Type B pancreatic cell (in vitro differentiated cells): Measurements from ENCODE around the gene MEF2C. TPM values are rescaled to one million over a fixed set of nuclear protein-coding genes. Genes with fewer than 3 reads are reported as not detected.

ENCODE experiments used
- DNase-seq: peaks from one replicate; pipeline ENCODE4 v3.0.0; 2021; ENCODE audit warnings: mixed read lengths; ENCODE audit not compliant: unreplicated experiment; ENCODE audit errors: extremely low spot score
- H3K27ac Mint-ChIP-seq: 2 replicates; pipeline ENCODE4 v1.8.0; 2021; ENCODE audit warnings: mild to moderate bottlenecking, mixed read lengths
- H3K27me3 Mint-ChIP-seq: 2 replicates; pipeline ENCODE4 v1.8.0; 2021; ENCODE audit warnings: mixed read lengths
- H3K36me3 Mint-ChIP-seq: 2 replicates; pipeline ENCODE4 v1.8.0; 2021; ENCODE audit warnings: mixed read lengths
- H3K4me1 Mint-ChIP-seq: one replicate; pipeline ENCODE4 v1.8.0; 2021; ENCODE audit warnings: mixed read lengths; ENCODE audit not compliant: unreplicated experiment
- H3K4me3 Mint-ChIP-seq: 2 replicates; pipeline ENCODE4 v1.8.0; 2021; ENCODE audit warnings: mild to moderate bottlenecking, mixed read lengths
- H3K9me3 Mint-ChIP-seq: 2 replicates; pipeline ENCODE4 v1.8.0; 2021; ENCODE audit warnings: mixed read lengths
- total RNA-seq: library from RNA; stranded (reverse); gene quantifications from 2 replicates; pipeline ENCODE4 v1.2.1, GENCODE V29; 2021; ENCODE audit warnings: low replicate concordance
- TF ChIP-seq, protein P1 (sequence below): fragments of 200-600 bp; sonication (generic); conservative IDR thresholded peaks from 2 replicates; pipeline ENCODE4 v1.5.0; 2021; ENCODE audit warnings: antibody characterized with exemption, mild to moderate bottlenecking

The MEF2C gene
- total RNA-seq, 1 donor from 2014 or later: 12.0 TPM

DNA sequence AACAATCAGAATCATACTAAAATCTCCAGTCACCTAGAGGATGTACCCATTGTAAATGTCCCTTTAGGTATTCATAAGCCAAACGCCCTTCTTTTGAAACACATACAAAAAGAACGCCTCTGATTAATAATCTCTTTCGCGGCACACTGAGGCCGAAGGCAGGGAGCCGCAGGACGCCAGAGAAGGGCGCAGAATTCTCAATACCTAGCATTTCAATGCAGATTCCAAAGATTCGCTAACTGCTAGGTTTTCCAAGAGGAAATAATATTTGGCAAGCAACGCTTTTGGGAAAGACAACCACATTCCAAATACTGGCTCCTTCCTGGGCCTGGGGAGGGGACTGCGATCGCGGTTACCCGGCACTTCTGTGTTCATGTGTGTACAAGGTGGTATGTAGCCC lies 203.3 kb downstream of the MEF2C start:
- Mint-ChIP-seq H3K27me3 (peaks cover 97% of the 10 kb centered on the region), H3K4me1 (peaks cover 11% of the 10 kb centered on the region), H3K9me3 (no peaks in the 10 kb centered on the region), H3K36me3 (no peaks in the 10 kb centered on the region), H3K4me3 (peak overlapping the region; percentile 46), H3K27ac (no peak overlapping the region)
- no peak for DNase-seq
- TF ChIP-seq, protein P1, sequence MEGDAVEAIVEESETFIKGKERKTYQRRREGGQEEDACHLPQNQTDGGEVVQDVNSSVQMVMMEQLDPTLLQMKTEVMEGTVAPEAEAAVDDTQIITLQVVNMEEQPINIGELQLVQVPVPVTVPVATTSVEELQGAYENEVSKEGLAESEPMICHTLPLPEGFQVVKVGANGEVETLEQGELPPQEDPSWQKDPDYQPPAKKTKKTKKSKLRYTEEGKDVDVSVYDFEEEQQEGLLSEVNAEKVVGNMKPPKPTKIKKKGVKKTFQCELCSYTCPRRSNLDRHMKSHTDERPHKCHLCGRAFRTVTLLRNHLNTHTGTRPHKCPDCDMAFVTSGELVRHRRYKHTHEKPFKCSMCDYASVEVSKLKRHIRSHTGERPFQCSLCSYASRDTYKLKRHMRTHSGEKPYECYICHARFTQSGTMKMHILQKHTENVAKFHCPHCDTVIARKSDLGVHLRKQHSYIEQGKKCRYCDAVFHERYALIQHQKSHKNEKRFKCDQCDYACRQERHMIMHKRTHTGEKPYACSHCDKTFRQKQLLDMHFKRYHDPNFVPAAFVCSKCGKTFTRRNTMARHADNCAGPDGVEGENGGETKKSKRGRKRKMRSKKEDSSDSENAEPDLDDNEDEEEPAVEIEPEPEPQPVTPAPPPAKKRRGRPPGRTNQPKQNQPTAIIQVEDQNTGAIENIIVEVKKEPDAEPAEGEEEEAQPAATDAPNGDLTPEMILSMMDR: no peak

DNA sequence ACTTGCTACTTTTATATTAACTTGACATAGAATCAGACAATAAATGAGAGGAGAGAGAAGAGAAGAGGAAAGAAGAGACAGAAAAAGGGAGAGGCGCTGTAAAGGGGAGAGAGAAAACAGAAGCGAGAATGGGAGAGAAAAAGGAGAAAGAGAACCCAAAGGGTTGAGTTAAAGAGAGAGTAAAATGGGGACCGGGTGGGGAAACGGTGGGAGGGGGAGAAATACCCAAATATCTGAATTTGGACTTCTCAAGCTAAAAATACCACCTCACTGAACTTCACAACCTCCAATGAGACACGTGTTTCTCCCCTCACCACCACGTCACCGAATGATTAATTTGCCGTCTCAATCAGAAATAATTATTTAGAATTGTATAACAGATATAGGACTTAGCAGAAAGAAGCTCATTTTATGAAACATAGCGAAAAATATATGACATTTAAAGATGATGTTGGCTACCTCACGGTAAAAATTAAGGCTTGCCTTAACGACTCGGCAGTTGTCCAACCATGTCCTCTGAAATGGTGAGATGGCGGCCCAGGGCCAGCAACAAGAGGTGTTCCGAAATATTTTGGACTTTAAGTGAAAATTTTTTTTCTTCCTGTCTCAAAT lies 204.1 kb downstream of the MEF2C start:
- Mint-ChIP-seq H3K4me1 (peaks cover 11% of the 10 kb centered on the region), H3K9me3 (no peaks in the 10 kb centered on the region), H3K27ac (no peak overlapping the region), H3K27me3 (peaks cover 97% of the 10 kb centered on the region), H3K4me3 (peak overlapping the region; percentile 52), H3K36me3 (no peaks in the 10 kb centered on the region)
- no peak for DNase-seq
- TF ChIP-seq, protein P1: no peak

DNA sequence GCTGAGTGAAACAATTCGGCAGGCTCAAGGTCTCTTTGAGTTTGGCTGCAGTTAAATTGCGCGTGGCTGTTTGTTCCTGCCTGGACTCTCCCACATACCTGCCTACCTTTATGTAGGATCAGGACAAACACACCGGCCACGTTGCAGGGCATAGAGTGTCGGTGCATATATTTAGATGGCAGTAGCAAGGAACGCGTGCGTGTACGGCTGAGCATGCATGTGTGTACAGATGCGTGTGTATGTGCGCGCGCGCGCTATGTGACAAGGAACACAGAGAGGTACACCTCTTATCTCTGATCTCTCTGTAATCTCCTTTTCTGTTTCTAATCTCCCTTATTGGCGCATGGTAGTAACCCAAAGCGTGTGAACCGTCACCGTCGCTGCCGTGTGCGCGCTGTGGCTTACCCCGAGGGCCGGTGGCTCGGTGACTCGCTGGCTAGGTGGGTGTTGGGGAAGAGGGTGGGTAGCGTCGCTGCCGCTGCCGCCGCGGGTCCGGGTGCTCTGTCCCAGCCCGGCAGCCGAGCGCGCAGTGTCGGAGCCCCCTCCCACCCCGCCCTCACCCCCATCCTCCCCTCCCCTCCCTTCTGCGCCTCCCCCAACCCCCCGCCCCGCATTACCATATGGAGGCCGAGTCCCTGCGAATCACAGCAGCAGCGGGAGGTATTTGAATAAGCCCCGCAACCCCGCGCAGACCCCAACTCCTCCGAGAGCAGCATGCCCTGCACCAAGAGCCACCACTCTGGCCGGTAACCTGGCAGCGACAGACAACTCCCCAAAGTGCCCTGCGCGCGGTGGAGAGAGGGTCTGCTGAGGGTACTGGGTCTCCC lies 204.8 kb downstream of the MEF2C start:
- Mint-ChIP-seq H3K36me3 (no peaks in the 10 kb centered on the region), H3K4me1 (peaks cover 11% of the 10 kb centered on the region), H3K27me3 (peaks cover 97% of the 10 kb centered on the region), H3K4me3 (peak overlapping the region; percentile 71), H3K9me3 (no peaks in the 10 kb centered on the region), H3K27ac (no peak overlapping the region)
- TF ChIP-seq, protein P1: no peak
- no peak for DNase-seq

DNA sequence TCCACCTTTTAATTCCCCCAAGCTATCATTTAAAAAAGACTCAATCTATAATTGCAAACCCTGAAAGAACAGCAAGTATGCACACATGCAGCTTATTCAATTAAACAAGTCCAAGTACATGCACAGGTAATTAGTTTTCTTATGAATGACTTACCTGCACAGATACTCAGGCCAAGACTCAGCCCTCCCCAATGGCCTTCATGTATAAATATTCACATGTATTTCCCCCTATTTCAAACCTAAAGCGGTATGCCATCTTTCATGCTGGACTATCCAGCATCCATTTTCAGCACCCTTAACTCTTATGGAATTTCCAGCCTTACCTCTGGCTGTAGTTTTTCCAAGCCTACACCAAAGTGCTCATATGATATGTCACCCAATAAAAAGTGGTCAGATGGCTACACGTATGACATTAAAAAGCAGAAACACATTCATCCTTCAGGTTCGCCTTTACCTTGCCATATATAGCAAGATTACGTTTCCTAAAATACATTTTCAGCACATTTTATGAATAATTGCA lies 205.5 kb downstream of the MEF2C start:
- no peak overlapping the region for H3K27ac Mint-ChIP-seq
- no peaks in the 10 kb centered on the region for H3K36me3 Mint-ChIP-seq
- H3K4me3 Mint-ChIP-seq: peak overlapping the region; percentile 42
- TF ChIP-seq, protein P1: no peak
- peaks cover 97% of the 10 kb centered on the region for H3K27me3 Mint-ChIP-seq
- no peak for DNase-seq
- peaks cover 11% of the 10 kb centered on the region for H3K4me1 Mint-ChIP-seq
- no peaks in the 10 kb centered on the region for H3K9me3 Mint-ChIP-seq

DNA sequence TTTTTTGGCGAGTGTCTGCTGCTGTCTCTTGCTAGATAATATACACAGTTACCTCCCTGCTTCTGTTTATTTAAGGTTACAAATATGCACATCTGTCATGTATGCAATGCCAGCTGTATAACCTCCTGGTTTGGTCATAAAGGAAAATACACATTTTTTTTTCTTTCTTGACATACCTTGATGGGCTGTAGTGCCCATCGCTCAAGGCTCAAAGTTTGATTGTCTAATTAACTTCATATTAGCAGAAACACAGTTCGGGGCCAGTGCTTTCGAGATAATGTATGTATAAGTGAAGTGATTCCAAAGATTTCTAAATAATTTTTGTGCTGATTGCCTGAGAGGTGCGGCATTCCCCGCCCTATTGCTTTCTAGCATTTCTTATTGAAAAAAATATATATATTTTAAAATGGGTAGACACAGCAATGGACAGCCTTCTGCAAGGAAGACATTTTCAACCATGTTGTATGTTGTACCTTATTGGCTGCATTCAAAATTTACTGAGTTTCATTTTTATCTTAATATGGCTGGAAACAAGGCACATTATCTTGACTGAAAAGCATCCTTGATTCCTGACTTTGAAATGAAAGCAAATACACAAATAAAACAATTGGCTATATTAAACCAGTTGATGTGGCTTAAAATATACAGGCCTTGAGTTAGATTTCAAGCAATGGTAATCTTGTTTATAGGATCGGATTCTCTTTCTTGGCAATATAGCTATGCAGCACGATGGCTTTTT lies 206.2 kb downstream of the MEF2C start:
- TF ChIP-seq, protein P1: no peak
- DNase-seq: no peak
- peak overlapping the region; percentile 66 for H3K27ac Mint-ChIP-seq
- H3K36me3 Mint-ChIP-seq: no peaks in the 10 kb centered on the region
- H3K9me3 Mint-ChIP-seq: no peaks in the 10 kb centered on the region
- H3K4me3 Mint-ChIP-seq: peak overlapping the region; percentile 77
- peaks cover 97% of the 10 kb centered on the region for H3K27me3 Mint-ChIP-seq
- peaks cover 11% of the 10 kb centered on the region for H3K4me1 Mint-ChIP-seq
